Esophagus squamous epithelium (tissue), 5 donors: ENCODE results near the gene LCE3C. TPM values are rescaled to one million over a fixed set of nuclear protein-coding genes. Genes with fewer than 3 reads are reported as not detected.

Source experiments
- DNase-seq: peaks from one replicate; lab custom pipeline; 2025; lab: John Stamatoyannopoulos, UW
- H3K27ac ChIP-seq, 4 donors: fragments of 200-600 bp; sonication (generic); one replicate each; pipeline ENCODE4 v1.5.1; 2016 to 2019; ENCODE audit warnings: mild to moderate bottlenecking in 1 of 4
- H3K27me3 ChIP-seq, 4 donors: fragments of 200-600 bp; sonication (generic); 1 replicate in 3 of 4; 2 replicates in 1 of 4; pipeline versions ENCODE4 v1.5.1 to v1.6.0; 2017 to 2021; ENCODE audit warnings: antibody characterized with exemption in 1 of 4
- H3K36me3 ChIP-seq, 3 donors: fragments of 200-600 bp; sonication (generic); one replicate each; pipeline ENCODE4 v1.5.1; 2016 to 2019
- H3K4me1 ChIP-seq, 3 donors: fragments of 200-600 bp; sonication (generic); one replicate each; pipeline ENCODE4 v1.5.1; 2017 to 2019
- H3K4me3 ChIP-seq, 4 donors: fragments of 200-600 bp; sonication (generic); 1 replicate in 3 of 4; 2 replicates in 1 of 4; pipeline ENCODE4 v1.5.1; 2016 to 2019; ENCODE audit warnings: mild to moderate bottlenecking in 2 of 4, moderate library complexity in 1 of 4
- H3K9me3 ChIP-seq, 3 donors: fragments of 200-600 bp; sonication (generic); one replicate each; pipeline ENCODE4 v1.5.1; 2016 to 2019
- CTCF ChIP-seq, 6 experiments: fragments of 450-650 bp in 4 of 6; fragments of 200-600 bp in 2 of 6; sonication (generic) in 2 of 6; IDR thresholded peaks; one replicate each; pipeline ENCODE4 v1.5.1; 2016 to 2019; ENCODE audit warnings: antibody characterized with exemption in 6 of 6, mild to moderate bottlenecking in 4 of 6, moderate library complexity in 4 of 6
- POLR2A ChIP-seq, 4 donors: fragments of 450-650 bp; IDR thresholded peaks; one replicate each; pipeline ENCODE4 v1.6.1; 2017; ENCODE audit warnings: antibody characterized with exemption in 4 of 4, mild to moderate bottlenecking in 4 of 4, moderate library complexity in 3 of 4
- WGBS, 2 donors: methylation state at CpG; one replicate each; pipeline ENCODE4 v1.1.5; 2018; 5-methylcytosine and 5-hydroxymethylcytosine counted together
- intact Hi-C: fragments of 100-400 bp; cut with DNase I; formaldehyde crosslinking; loops from one replicate; pipeline ENCODE4 v1.15.0; 2022
- small RNA-seq, 4 donors: library from RNA; depleted of rRNA; stranded (forward); fragments of <200 nt; gene quantifications; one replicate each; pipeline ENCODE3, GENCODE V24; 2016
- total RNA-seq, 4 donors: library from RNA; depleted of rRNA; stranded (reverse); fragments of >200 nt; gene quantifications; one replicate each; pipeline ENCODE4 v1.1.0, GENCODE V29; 2016
- donor health status: DM: yes; HTN: yes; CAD: no.

The LCE3C gene
- total RNA-seq, 4 donors from 2014 or later: not detected

- H3K27ac ChIP-seq: no peak overlapping the region
- H3K36me3 ChIP-seq: no peaks in the 10 kb centered on the region
- peaks cover 0 to 4% (median 0%) of the 10 kb centered on the region in 4 donors for H3K27me3 ChIP-seq
- 73 to 90% methylated on average over 1 of the region's 1 CpG for WGBS, 2 donors
- no peak overlapping the region for H3K4me3 ChIP-seq
- H3K4me1 ChIP-seq: no peaks in the 10 kb centered on the region
- TF ChIP-seq POLR2A (IDR thresholded peaks at IDR 0.05) (no peak), CTCF (IDR thresholded peaks at IDR 0.05) (no peak)
- no peak for DNase-seq
- intact Hi-C loops: no loop called here
- H3K9me3 ChIP-seq: peaks cover 0 to 5% (median 0%) of the 10 kb centered on the region in 3 donors
Measured at GRCh38 chr1:152640351-152640750, 40.3 kb downstream of the LCE3C start.

- WGBS, 2 donors: 50 to 66% methylated on average over 3 of the region's 3 CpGs
- Histone ChIP-seq H3K4me3 (no peak overlapping the region), H3K9me3 (peaks cover 0 to 4% (median 0%) of the 10 kb centered on the region in 3 donors), H3K27ac (no peak overlapping the region), H3K27me3 (peaks cover 0 to 8% (median 0%) of the 10 kb centered on the region in 4 donors), H3K4me1 (no peaks in the 10 kb centered on the region), H3K36me3 (no peaks in the 10 kb centered on the region)
- intact Hi-C loops: no loop called here
- DNase-seq: no peak
- TF ChIP-seq POLR2A (IDR thresholded peaks at IDR 0.05) (no peak), CTCF (IDR thresholded peaks at IDR 0.05) (no peak)
Measured at GRCh38 chr1:152643945-152644344, 43.9 kb downstream of the LCE3C start.

- intact Hi-C loops: no loop called here
- 51 to 58% methylated on average over 2 to 3 of the region's 3 CpGs for WGBS, 2 donors
- Histone ChIP-seq H3K9me3 (no peaks in the 10 kb centered on the region), H3K4me1 (no peaks in the 10 kb centered on the region), H3K4me3 (no peak overlapping the region), H3K27me3 (peaks cover 0 to 8% (median 0%) of the 10 kb centered on the region in 4 donors), H3K27ac (no peak overlapping the region), H3K36me3 (no peaks in the 10 kb centered on the region)
- TF ChIP-seq CTCF (IDR thresholded peaks at IDR 0.05) (no peak), POLR2A (IDR thresholded peaks at IDR 0.05) (no peak)
- no peak for DNase-seq
Measured at GRCh38 chr1:152645146-152645545, 45.1 kb downstream of the LCE3C start.

- H3K27me3 ChIP-seq: peaks cover 0 to 8% (median 0%) of the 10 kb centered on the region in 4 donors
- H3K27ac ChIP-seq: no peak overlapping the region
- intact Hi-C loops: no loop called here
- H3K9me3 ChIP-seq: no peaks in the 10 kb centered on the region
- TF ChIP-seq CTCF (IDR thresholded peaks at IDR 0.05): no peak
- TF ChIP-seq POLR2A (IDR thresholded peaks at IDR 0.05): no peak
- DNase-seq: no peak
- no peaks in the 10 kb centered on the region for H3K36me3 ChIP-seq
- H3K4me3 ChIP-seq: no peak overlapping the region
- H3K4me1 ChIP-seq: no peaks in the 10 kb centered on the region
Measured at GRCh38 chr1:152646656-152647055, 46.6 kb downstream of the LCE3C start.

Small RNAs within 50 kb of the gene (small RNA-seq; reads per million reads assigned to genes)
- 0 reads per million in 4 donors for gene LCE3A
- gene LCE3B: 0 reads per million in 4 donors

Other genes starting within 250 kb of the LCE3C start
- under 1 TPM in 3 of 4 donors, not detected in 1; 0.11 to 0.19 (median 0.13) TPM for gene FLG2, start 240.2 kb upstream of the LCE3C start, total RNA-seq
- 1,000 to 10,000 TPM; 1,263 to 5,310 (median 2,301) TPM for gene CRNN, start 186.0 kb upstream of the LCE3C start, total RNA-seq
- 1 to 10 TPM in 1 of 4 donors, not detected in 3; 1.2 TPM for gene LCE5A, start 89.4 kb upstream of the LCE3C start, total RNA-seq
- 100 to 1,000 TPM in 3 of 4 donors, 10 to 100 TPM in 1; 87.9 to 720 (median 367) TPM for gene CRCT1, start 85.8 kb upstream of the LCE3C start, total RNA-seq
- 10 to 100 TPM in 1 of 4 donors, 1 to 10 TPM in 2, under 1 TPM in 1; 0.76 to 10.0 (median 2.4) TPM for gene LCE3E, start 33.5 kb upstream of the LCE3C start, total RNA-seq
- gene LCE3D, start 19.7 kb upstream of the LCE3C start, total RNA-seq: 10 to 100 TPM in 1 of 4 donors, not detected in 3; 19.2 TPM
- gene LCE3B, start 13.6 kb downstream of the LCE3C start, total RNA-seq: not detected
- not detected for gene LCE3A, start 22.9 kb downstream of the LCE3C start, total RNA-seq
- gene LCE2D, start 63.1 kb downstream of the LCE3C start, total RNA-seq: not detected
- not detected for gene LCE2C, start 75.0 kb downstream of the LCE3C start, total RNA-seq
- not detected for gene LCE2B, start 85.9 kb downstream of the LCE3C start, total RNA-seq
- gene LCE2A, start 98.1 kb downstream of the LCE3C start, total RNA-seq: not detected
- gene LCE4A, start 107.9 kb downstream of the LCE3C start, total RNA-seq: not detected
- 1 to 10 TPM in 2 of 4 donors, under 1 TPM in 2; 0.09 to 3.7 (median 1.2) TPM for gene KPRP, start 157.8 kb downstream of the LCE3C start, total RNA-seq
- gene LCE1F, start 174.9 kb downstream of the LCE3C start, total RNA-seq: not detected
- not detected for gene LCE1E, start 186.0 kb downstream of the LCE3C start, total RNA-seq
- not detected for gene LCE1D, start 196.5 kb downstream of the LCE3C start, total RNA-seq
- under 1 TPM in 1 of 4 donors, not detected in 3; 0.57 TPM for gene LCE1C, start 206.4 kb downstream of the LCE3C start, total RNA-seq
- not detected for gene LCE1B, start 211.7 kb downstream of the LCE3C start, total RNA-seq
- gene LCE1A, start 227.2 kb downstream of the LCE3C start, total RNA-seq: not detected
- gene LCE6A, start 242.6 kb downstream of the LCE3C start, total RNA-seq: not detected